GM20431 (cell line): ENCODE results near the gene DMGDH.

ENCODE experiments used
- in situ Hi-C: fragments of 300-500 bp; cut with MseI, MboI; formaldehyde crosslinking; loops from one replicate; pipeline ENCODE4 v1.15.0; 2020; ENCODE audit warnings: low sequenced_read_pairs; ENCODE audit not compliant: unreplicated experiment

Gene DMGDH

GRCh38 chr5:79069488-79070349 is at the start of gene DMGDH, which contains the start of gene BHMT2:
Gene DMGDH (minus strand): TSS chr5:79069674. CDS start chr5:79069620, 54 bp downstream.
Gene BHMT2 (plus strand): TSS chr5:79069767. CDS start chr5:79069783, 16 bp downstream.
- in situ Hi-C loops = no loop called here

GRCh38 chr5:79112703-79113058 is 43.2 kb upstream of the DMGDH start:
- in situ Hi-C loops = no loop called here

GRCh38 chr5:79111960-79112702 is 42.7 kb upstream of the DMGDH start:
- in situ Hi-C loops = no loop called here

GRCh38 chr5:79111387-79111959 is 42.0 kb upstream of the DMGDH start, which contains the start of gene BHMT:
Gene BHMT (plus strand): TSS chr5:79111809. CDS start chr5:79111886, 77 bp downstream.
- in situ Hi-C loops = no loop called here

GRCh38 chr5:79109527-79110492 is 40.3 kb upstream of the DMGDH start:
- in situ Hi-C loops = no loop called here

- in situ Hi-C loops = no loop called here
Observed at GRCh38 chr5:79108792-79109191, 39.3 kb upstream of the DMGDH start.

GRCh38 chr5:79108086-79108485 is 38.6 kb upstream of the DMGDH start:
- in situ Hi-C loops = no loop called here

GRCh38 chr5:79107020-79107796 is 37.7 kb upstream of the DMGDH start:
- in situ Hi-C loops = no loop called here

GRCh38 chr5:79105868-79106267 is 36.4 kb upstream of the DMGDH start:
- in situ Hi-C loops = no loop called here

GRCh38 chr5:79093762-79094161 is 24.3 kb upstream of the DMGDH start:
- in situ Hi-C loops = no loop called here

- in situ Hi-C loops = no loop called here
Observed at GRCh38 chr5:79091064-79091463, 21.6 kb upstream of the DMGDH start.

GRCh38 chr5:79088507-79088906 is 19.0 kb upstream of the DMGDH start:
- in situ Hi-C loops = no loop called here

- in situ Hi-C loops = no loop called here
Observed at GRCh38 chr5:79086116-79086515, 16.6 kb upstream of the DMGDH start.

- in situ Hi-C loops = no loop called here
Observed at GRCh38 chr5:79081779-79082178, 12.3 kb upstream of the DMGDH start.

- in situ Hi-C loops = no loop called here
Observed at GRCh38 chr5:79080804-79081203, 11.3 kb upstream of the DMGDH start.

GRCh38 chr5:79077680-79078365 is 8.3 kb upstream of the DMGDH start:
- in situ Hi-C loops = no loop called here

GRCh38 chr5:79076819-79077218 is 7.3 kb upstream of the DMGDH start:
- in situ Hi-C loops = no loop called here

GRCh38 chr5:79075646-79076426 is 6.4 kb upstream of the DMGDH start:
- in situ Hi-C loops = no loop called here
